ENCODE measurements around the gene HSD17B2.

- TF ChIP-seq CTCF (conservative IDR thresholded peaks at IDR 0.05; ENCODE audit: low read length): no peak
- no peak for TF ChIP-seq EZH2phosphoT487 (IDR thresholded peaks at IDR 0.05; ENCODE audit: borderline replicate concordance)
These were observed 8.9 kb downstream of the HSD17B2 start for GRCh38 chr16:82043680-82044584.

All from Loucy (cell line).